IMR-90 (cell line): ENCODE data around the gene ABCB6. TPM values are rescaled to one million over a fixed set of nuclear protein-coding genes. Genes with fewer than 3 reads are reported as not detected.

Experiments used
- ATAC-seq: fragments of 200-7000 bp; cut with Tn5 transposase; 2 replicates; pipeline ENCODE4 v1.9.1; 2020; ENCODE audit warnings: low read depth, mild to moderate bottlenecking, moderate library complexity
- BruUV-seq: library from RNA; stranded (reverse); fragments of 400-500 nt; replicated peaks from 2 replicates; lab custom pipeline; 2021; lab: Mats Ljungman, UMichigan
- CTCF ChIA-PET: fragments of 300-600 bp; formaldehyde crosslinking; extraction: SDS; loops from one replicate; lab custom pipeline; 2021; ENCODE audit warnings: antibody characterized with exemption; lab: Yijun Ruan, JAX
- POLR2A ChIA-PET: fragments of 300-600 bp; sonication (Branson Sonifier 250); formaldehyde crosslinking; loops from one replicate; lab custom pipeline; 2022; ENCODE audit warnings: antibody characterized with exemption; ENCODE audit not compliant: unreplicated experiment; lab: Charles Lee
- DNase-seq: peaks from one replicate; pipeline ENCODE4 v3.0.0; 2013
- H2AFZ ChIP-seq: replicated peaks from 2 replicates; pipeline ENCODE3; 2013; ENCODE audit warnings: low read length, mild to moderate bottlenecking; ENCODE audit not compliant: poor library complexity
- H2AK5ac ChIP-seq: 2 replicates; pipeline ENCODE4 v1.6.1; 2013; ENCODE audit warnings: low read depth, low read length, inconsistent platforms
- H2AK9ac ChIP-seq: replicated peaks from 2 replicates; pipeline ENCODE3; 2013; ENCODE audit warnings: mild to moderate bottlenecking, low read depth, low read length, moderate library complexity; ENCODE audit not compliant: poor library complexity
- H2BK120ac ChIP-seq: 2 replicates; pipeline ENCODE4 v1.6.1; 2013; ENCODE audit warnings: low read depth, low read length, inconsistent platforms
- H2BK15ac ChIP-seq: 3 replicates; pipeline ENCODE4 v1.6.1; 2013; ENCODE audit warnings: low read depth, low read length, inconsistent platforms
- H2BK20ac ChIP-seq: 2 replicates; pipeline ENCODE4 v1.6.1; 2013; ENCODE audit warnings: low read depth, mild to moderate bottlenecking, inconsistent platforms, low read length, moderate library complexity
- H2BK5ac ChIP-seq: 2 replicates; pipeline ENCODE4 v1.6.1; 2013; ENCODE audit warnings: mild to moderate bottlenecking, low read depth, low read length, inconsistent platforms; ENCODE audit not compliant: poor library complexity, severe bottlenecking
- H3K14ac ChIP-seq: replicated peaks from 2 replicates; pipeline ENCODE4 v1.6.1; 2013; ENCODE audit warnings: low read depth, low read length, inconsistent platforms
- H3K18ac ChIP-seq: 2 replicates; pipeline ENCODE4 v1.6.1; 2013; ENCODE audit warnings: low read depth, low read length, control low read depth
- H3K23ac ChIP-seq: 2 replicates; pipeline ENCODE4 v1.6.1; 2013; ENCODE audit warnings: low read depth, low read length, inconsistent platforms
- H3K27ac ChIP-seq: 2 replicates; pipeline ENCODE4 v1.5.1; 2013; ENCODE audit warnings: mild to moderate bottlenecking, control low read depth, low read length; ENCODE audit not compliant: insufficient read depth
- H3K27me3 ChIP-seq: 2 replicates; pipeline ENCODE4 v1.6.1; 2013; ENCODE audit warnings: low read length; ENCODE audit not compliant: control insufficient read depth, insufficient read depth
- H3K36me3 ChIP-seq: 2 replicates; pipeline ENCODE4 v1.6.1; 2013; ENCODE audit warnings: low read length, mixed read lengths; ENCODE audit not compliant: control insufficient read depth, insufficient read depth
- H3K4ac ChIP-seq: 2 replicates; pipeline ENCODE4 v1.6.1; 2013; ENCODE audit warnings: low read depth, low read length, inconsistent platforms
- H3K4me1 ChIP-seq: 2 replicates; pipeline ENCODE4 v1.6.1; 2013; ENCODE audit warnings: low read length, mixed read lengths; ENCODE audit not compliant: control insufficient read depth, insufficient read depth
- H3K4me2 ChIP-seq: 2 replicates; pipeline ENCODE4 v1.6.1; 2013; ENCODE audit warnings: low read depth, mild to moderate bottlenecking, control low read depth, low read length, moderate library complexity
- H3K4me3 ChIP-seq: 2 replicates; pipeline ENCODE4 v1.5.1; 2013; ENCODE audit warnings: low read depth, mild to moderate bottlenecking, control low read depth, low read length, moderate library complexity; ENCODE audit not compliant: insufficient read depth
- H3K56ac ChIP-seq: 2 replicates; pipeline ENCODE4 v1.6.1; 2013; ENCODE audit warnings: low read length, inconsistent platforms; ENCODE audit not compliant: insufficient read depth; ENCODE audit errors: extremely low read depth
- H3K79me1 ChIP-seq, 2 experiments: 2 replicates each; pipeline ENCODE4 v1.6.1; 2013; ENCODE audit warnings: low read length in 2 of 2, inconsistent platforms in 1 of 2, low read depth in 1 of 2
- H3K9ac ChIP-seq: 2 replicates; pipeline ENCODE4 v1.6.1; 2013; ENCODE audit warnings: low read depth, low read length, control low read depth
- H3K9me1 ChIP-seq: 2 replicates; pipeline ENCODE4 v1.6.1; 2013; ENCODE audit warnings: low read length, inconsistent platforms; ENCODE audit not compliant: insufficient read depth
- H3K9me3 ChIP-seq: 2 replicates; pipeline ENCODE4 v1.6.1; 2013; ENCODE audit warnings: low read length; ENCODE audit not compliant: control insufficient read depth, insufficient read depth
- H4K20me1 ChIP-seq: 2 replicates; pipeline ENCODE4 v1.6.1; 2013; ENCODE audit warnings: low read length, inconsistent platforms; ENCODE audit not compliant: insufficient read depth
- H4K5ac ChIP-seq: 2 replicates; pipeline ENCODE4 v1.6.1; 2013; ENCODE audit warnings: mild to moderate bottlenecking, low read depth, low read length, control low read depth
- H4K8ac ChIP-seq, 2 experiments: 2 replicates each; pipeline ENCODE4 v1.6.1; 2013; ENCODE audit warnings: low read depth in 2 of 2, low read length in 2 of 2, control low read depth in 1 of 2, inconsistent platforms in 1 of 2
- H4K91ac ChIP-seq: 2 replicates; pipeline ENCODE4 v1.6.1; 2013; ENCODE audit warnings: low read depth, low read length, inconsistent platforms; ENCODE audit not compliant: insufficient read depth
- POLR2A ChIP-seq: IDR thresholded peaks from 2 replicates; pipeline ENCODE4 v1.6.1; 2012; ENCODE audit warnings: mild to moderate bottlenecking, low read depth, low read length
- WGBS, 2 experiments: methylation state at CpG; one replicate each; pipeline versions ENCODE4 v1.1.5 to v1.1.7; 2013; ENCODE audit warnings: missing lambda C conversion rate in 2 of 2; ENCODE audit not compliant: insufficient read length in 1 of 2; ENCODE audit errors: extremely low coverage in 2 of 2; 5-methylcytosine and 5-hydroxymethylcytosine counted together
- dilution Hi-C: fragments of 300-500 bp; cut with HindIII; formaldehyde crosslinking; loops from one replicate; pipeline ENCODE4 v1.14.3; 2018; ENCODE audit warnings: low sequenced_read_pairs; ENCODE audit not compliant: unreplicated experiment
- in situ Hi-C: fragments of 300-500 bp; cut with MboI; formaldehyde crosslinking; loops from 3 replicates; pipeline ENCODE4 v1.14.3; 2019; ENCODE audit warnings: low sequenced_read_pairs, inconsistent platforms, mixed read lengths
- intact Hi-C: fragments of 100-400 bp; cut with micrococcal nuclease; formaldehyde crosslinking; loops from 2 replicates; pipeline ENCODE4 v1.10.0; 2022
- polyA plus RNA-seq, 3 experiments: library from polyadenylated mRNA; depleted of rRNA; stranded (reverse); fragments of >200 nt; gene quantifications; 2 replicates each; pipeline ENCODE4 v1.2.3, GENCODE V29; 2012; ENCODE audit warnings: low replicate concordance in 1 of 3
- total RNA-seq: library from RNA; depleted of rRNA; stranded (reverse); fragments of >200 nt; gene quantifications from 2 replicates; pipeline ENCODE4 v1.2.3, GENCODE V29; 2012

ABCB6 gene
- total and polyA plus RNA-seq, 2 of the 4 experiments (the other 2 are of a cell fraction): 12.5 to 24.7 TPM

DNA sequence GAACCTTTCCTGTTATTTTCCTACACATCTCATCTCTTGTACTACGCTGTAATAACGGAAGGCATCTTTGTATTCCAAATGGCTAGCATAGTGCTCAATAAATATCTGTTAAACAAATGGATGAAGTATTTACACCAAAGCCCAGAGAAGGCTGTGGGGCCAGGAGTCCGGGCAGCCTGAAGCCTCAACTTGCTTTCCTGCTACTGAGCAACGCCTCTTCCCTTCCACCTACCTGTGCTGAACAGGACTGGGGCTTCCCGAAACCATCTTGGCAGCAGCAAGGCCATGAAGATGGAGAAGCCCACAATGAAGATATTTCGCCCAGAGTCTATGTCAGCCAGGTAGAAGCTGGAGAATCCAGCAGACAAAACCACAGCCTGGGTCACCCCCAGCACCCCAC, 55.6 kb downstream of the ABCB6 start:
- Histone ChIP-seq H2BK20ac (no peak overlapping the region), H3K4me3 (no peak overlapping the region), H4K8ac (no peak overlapping the region), H3K9ac (no peak overlapping the region), H3K79me1 (peaks cover 2 to 17% of the 10 kb centered on the region in 2 experiments; a peak in 2 of 4 replicates), H2AK9ac (no peak overlapping the region), H2BK120ac (no peak overlapping the region), H3K9me1 (no peaks in the 10 kb centered on the region; the same call in 1 of the 2 replicates), H3K56ac (no peak overlapping the region), H2AK5ac (no peak overlapping the region), H3K27ac (no peak overlapping the region), H3K4ac (no peak overlapping the region), H4K5ac (no peak overlapping the region), H2AFZ (no peak overlapping the region), H4K91ac (no peak overlapping the region), H4K20me1 (no peaks in the 10 kb centered on the region), H3K4me2 (no peak overlapping the region), H2BK15ac (no peak overlapping the region), H3K23ac (no peak overlapping the region), H3K4me1 (peaks cover 2% of the 10 kb centered on the region; the same call in 1 of the 2 replicates), H3K14ac (no peak overlapping the region), H3K36me3 (no peaks in the 10 kb centered on the region), H3K9me3 (no peaks in the 10 kb centered on the region), H3K18ac (no peak overlapping the region), H2BK5ac (no peak overlapping the region), H3K27me3 (no peaks in the 10 kb centered on the region)
- ATAC-seq (no peak), DNase-seq (no peak)
- TF ChIP-seq POLR2A: no peak
- POLR2A ChIA-PET: no interaction called here
- in situ Hi-C loops: no loop called here
- intact Hi-C loops: no loop called here
- no TSS peak for BruUV-seq
- CTCF ChIA-PET: interaction anchor here (0.6 kb wide), 1 partner anchor 8 kb away, joined by 3 read pairs; no protein-coding TSS in a partner anchor
- dilution Hi-C loops: no loop called here
- WGBS, 2 experiments: 60% methylated on average over 1 of the region's 6 CpGs; no CpG with 5 or more reads in 1 of the 2 experiments
